GM12865 (cell line): Measurements from ENCODE around the gene ETV4.

ENCODE experiments used
- DNase-seq: peaks from one replicate; pipeline ENCODE4 v3.0.0; 2010; ENCODE audit warnings: low read depth
- H3K4me3 ChIP-seq: 2 replicates; pipeline ENCODE4 v1.5.1; 2011; ENCODE audit warnings: mild to moderate bottlenecking, low read depth, low read length, control low read depth
- TF ChIP-seq, protein P1 (sequence below): IDR thresholded peaks from 2 replicates; pipeline ENCODE4 v1.5.1; 2011; ENCODE audit warnings: low read length, control low read depth, low read depth, inconsistent platforms; ENCODE audit not compliant: insufficient read depth; ENCODE audit errors: missing control alignments

Gene ETV4

DNA sequence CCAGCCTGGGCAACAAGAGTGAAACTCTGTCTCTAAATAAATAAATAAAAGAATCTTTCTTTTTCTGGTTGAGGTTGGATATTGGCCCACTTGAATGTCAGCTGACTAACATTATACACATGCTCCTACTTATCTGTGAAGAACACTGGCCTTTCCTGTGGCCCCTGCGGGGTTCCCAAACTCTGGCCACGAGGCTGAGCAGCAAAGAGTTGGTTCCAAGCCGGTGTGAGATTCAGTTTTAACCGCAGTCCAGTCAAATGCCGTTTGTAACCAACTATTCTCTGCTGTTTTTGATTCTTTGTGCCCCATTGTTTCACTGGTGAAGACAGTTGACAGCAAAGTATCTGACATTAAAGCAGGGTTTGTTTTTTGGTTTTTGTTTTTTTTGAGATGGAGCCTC lies 11.2 kb downstream of the ETV4 start:
- TF ChIP-seq, protein P1, sequence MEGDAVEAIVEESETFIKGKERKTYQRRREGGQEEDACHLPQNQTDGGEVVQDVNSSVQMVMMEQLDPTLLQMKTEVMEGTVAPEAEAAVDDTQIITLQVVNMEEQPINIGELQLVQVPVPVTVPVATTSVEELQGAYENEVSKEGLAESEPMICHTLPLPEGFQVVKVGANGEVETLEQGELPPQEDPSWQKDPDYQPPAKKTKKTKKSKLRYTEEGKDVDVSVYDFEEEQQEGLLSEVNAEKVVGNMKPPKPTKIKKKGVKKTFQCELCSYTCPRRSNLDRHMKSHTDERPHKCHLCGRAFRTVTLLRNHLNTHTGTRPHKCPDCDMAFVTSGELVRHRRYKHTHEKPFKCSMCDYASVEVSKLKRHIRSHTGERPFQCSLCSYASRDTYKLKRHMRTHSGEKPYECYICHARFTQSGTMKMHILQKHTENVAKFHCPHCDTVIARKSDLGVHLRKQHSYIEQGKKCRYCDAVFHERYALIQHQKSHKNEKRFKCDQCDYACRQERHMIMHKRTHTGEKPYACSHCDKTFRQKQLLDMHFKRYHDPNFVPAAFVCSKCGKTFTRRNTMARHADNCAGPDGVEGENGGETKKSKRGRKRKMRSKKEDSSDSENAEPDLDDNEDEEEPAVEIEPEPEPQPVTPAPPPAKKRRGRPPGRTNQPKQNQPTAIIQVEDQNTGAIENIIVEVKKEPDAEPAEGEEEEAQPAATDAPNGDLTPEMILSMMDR: no peak
- no peak for DNase-seq
- H3K4me3 ChIP-seq: no peak overlapping the region

DNA sequence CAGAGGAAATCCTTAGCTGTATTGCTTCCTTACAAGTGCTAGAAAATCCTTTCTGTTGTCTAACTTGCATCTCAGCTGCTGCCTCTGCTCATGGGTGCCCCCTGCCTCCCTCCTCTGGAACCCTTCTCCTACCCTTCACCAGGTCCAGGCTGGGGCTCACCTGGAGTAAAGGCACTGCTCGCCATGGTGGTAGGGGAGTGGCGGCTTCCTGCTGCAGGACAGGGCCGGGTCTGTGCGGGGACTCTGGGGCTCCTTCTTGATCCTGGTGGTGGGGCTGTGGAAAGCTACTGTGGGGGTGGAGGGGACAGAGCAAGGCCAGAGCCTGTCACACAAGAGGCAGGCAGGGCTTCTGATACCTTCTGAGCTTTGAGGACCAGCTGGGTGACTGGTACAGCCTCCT lies 12.4 kb downstream of the ETV4 start:
- no peak overlapping the region for H3K4me3 ChIP-seq
- DNase-seq: no peak
- TF ChIP-seq, protein P1: no peak

DNA sequence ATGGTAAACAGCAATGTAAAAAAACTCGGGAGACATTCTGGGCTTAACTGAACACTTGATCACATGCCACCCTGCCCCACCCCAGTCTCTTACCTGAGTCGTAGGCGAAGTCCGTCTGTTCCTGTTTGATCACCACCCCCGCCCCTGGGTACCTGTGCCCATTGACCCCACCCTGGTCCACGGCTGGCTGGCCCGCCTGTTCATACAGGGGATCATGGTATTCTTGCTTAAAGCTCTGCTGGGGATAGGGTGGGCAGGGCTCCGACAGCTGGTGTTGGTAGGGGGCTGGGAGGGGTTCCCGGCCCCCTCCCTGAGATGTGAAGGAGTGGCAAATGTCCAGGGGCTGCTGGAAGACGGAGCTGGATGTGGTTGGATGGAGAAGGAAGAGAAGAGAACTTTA lies 13.6 kb downstream of the ETV4 start:
- TF ChIP-seq, protein P1: no peak
- no peak overlapping the region for H3K4me3 ChIP-seq
- DNase-seq: no peak

DNA sequence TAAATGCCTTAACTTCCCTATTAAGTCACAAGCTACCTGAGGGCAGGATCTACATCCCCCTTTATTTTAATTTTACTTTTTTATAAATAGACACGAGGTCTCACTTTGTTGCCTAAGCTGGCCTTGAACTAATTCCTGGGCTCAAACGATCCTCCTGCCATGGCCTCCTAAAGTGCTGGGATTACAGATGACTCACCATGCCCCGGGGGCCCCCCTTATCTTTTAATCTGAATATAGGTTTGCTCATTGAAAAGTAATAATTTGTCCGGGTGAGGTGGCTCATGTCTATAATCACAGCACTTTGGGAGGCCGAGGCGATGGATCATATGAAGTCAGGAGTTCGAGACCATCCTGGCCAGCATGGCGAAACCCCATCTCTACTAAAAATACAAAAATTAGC lies 14.2 kb downstream of the ETV4 start:
- no peak for DNase-seq

DNA sequence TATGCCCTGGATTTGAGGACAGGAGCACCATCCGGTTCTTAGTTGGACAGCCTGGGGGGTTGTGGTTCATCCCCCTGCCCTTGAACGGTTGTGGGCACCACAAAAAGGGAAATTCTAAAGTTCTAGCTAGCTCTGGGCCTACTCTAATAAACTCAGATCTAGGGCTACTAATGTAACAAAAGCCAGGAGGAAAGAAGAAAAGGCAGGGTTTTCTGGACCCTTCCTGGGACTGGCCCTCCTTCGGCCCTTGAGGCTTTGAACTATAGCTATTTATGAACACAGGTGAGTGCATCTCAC lies 15.1 kb downstream of the ETV4 start:
- TF ChIP-seq, protein P1: no peak
- DNase-seq: no peak
- no peak overlapping the region for H3K4me3 ChIP-seq

More for the DNA sequence above, 14.2 kb downstream of the ETV4 start:
- H3K4me3 ChIP-seq: no peak overlapping the region
- TF ChIP-seq, protein P1: no peak

DNA sequence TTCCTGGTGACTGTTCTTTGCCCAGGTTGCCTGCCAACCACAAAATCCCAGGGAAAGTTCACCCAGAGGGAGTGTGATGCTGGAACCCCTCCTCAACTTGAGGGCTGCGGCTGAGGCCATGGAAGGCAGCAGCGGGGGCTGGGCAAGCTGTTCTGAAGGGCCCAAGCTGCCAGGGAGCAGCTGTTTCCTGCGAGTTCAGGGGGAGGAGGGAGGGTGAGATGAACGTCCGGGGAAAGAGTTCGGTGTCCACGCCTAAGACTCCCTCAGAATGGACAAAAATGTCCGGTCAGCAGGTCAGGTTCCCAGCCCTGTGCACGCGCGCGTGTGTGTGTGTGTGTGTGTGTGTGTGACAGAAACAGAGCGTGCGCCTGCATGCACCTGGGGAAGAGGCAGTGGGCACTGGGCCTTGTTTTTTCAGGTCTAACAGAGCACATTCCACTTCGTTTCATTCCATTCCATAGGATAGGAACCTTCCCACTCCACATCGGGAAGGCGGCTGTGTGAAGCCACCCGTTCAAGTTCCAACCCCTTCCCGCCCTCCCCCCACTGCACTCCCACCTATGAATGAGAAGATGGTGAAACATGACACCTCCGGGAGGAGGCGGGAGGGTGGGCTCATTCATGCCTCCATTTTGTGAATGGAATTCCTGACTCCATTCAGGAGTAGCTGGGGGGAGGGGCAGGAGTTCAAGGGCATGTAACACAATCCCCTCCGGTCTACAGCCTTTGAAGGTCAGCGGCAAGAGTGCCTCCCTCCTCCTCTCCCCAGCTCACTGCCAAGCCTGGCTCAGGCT lies 15.7 kb downstream of the ETV4 start:
- DNase-seq: no peak
- TF ChIP-seq, protein P1: no peak
- H3K4me3 ChIP-seq: no peak overlapping the region

DNA sequence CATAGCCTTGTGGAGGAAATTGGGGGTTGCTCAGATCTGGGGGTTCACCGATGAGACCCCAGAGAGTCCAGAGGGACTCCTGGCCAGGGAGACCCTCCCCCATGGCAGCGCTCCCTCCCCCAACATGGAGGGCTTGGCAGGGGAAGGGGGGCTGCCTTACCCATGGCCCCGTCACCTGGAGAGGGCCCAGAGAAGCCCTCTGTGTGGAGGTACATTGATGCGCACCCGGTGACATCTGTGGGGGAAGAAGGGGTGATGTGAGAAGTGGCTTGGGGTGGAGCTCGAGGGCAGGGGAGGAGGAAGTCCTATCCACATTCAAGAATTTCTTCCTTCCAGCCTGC lies 16.2 kb downstream of the ETV4 start:
- TF ChIP-seq, protein P1: no peak
- no peak for DNase-seq
- H3K4me3 ChIP-seq: no peak overlapping the region
